ENCODE results near the gene SH3BP5L.
A peak's percentile ranks its signal among the peaks of the same experiment; 100 is the strongest.
"Not testable (repeated sequence)": the region's sequence is repeated elsewhere in the genome, so short reads cannot be mapped to it uniquely, and the experiment has no call there.

The SH3BP5L gene

DNA sequence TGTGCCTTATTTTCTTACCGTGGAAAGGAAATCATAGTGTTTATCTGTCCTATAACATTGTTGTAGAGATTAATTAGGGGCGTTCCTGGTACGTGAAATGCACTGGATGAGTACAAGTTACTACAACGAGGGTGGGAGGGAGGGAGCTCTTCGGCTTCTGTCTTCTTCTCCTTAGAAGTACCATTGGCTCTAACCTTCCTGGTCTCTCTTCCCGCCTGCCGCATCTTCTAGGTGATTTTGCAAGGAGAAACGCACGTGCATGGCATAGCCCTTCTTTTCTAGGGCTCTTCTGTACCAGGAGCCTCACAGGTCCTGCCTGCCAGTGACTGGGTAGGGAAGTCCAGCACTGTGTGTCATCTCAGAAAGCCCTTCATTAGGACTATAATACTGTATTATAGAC, 16.8 kb downstream of the SH3BP5L start:
- DNase-seq, result no peak

DNA sequence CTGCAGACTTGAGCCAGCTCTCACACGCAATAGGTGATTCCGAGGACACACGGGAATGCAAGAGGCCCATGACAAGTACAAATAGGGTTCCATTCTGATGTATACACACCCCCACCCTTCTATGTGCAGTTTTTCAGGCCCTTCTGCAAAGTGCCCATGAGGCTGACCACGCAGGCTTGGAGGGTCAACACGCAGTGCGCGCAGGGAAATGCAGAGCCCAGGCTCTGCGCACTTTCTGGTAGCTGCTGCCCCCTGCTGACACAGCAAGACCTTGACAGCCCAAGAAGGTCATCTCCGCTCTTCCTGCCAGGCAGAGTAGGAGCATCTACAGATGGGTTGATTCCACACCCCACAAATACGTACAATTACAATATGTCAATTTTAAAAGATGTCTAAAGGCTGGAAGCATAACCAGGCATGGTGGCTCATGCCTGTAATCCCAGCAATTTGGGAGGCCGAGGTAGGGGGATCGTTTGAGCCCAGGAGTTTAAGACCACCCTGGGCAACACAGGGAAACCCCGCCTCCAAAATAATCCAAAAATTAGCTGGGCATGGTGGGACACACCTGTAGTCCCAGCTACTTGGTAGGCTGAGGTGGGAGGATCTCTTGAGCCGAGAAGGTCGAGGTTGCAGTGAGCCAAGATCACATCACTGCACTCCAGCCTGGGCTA, 18.5 kb downstream of the SH3BP5L start:
- peak; percentile 74 to 88 (median 84) for DNase-seq

DNA sequence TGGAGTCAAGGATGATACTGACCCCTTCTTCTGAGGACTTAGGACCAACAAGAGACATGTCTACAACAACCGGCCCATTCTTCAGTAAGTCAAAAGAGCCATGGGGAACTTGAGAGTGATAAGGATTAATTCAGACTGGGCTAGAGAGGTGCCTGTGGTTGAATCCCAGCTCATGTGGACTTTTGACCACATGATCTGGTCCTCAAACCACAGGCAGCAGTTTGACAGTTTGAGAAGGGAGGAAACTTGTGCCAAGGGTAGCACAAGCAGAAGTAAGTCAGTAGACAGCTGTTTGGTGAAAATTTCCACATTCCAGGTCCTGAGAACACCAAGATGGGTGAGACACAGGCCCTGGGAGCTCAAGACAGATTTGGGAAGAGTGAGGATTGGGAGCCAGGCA, 19.8 kb downstream of the SH3BP5L start:
- DNase-seq, result peak; percentile 51 to 84 (median 78)

GRCh38 chr1:248804771-248805681, 20.7 kb downstream of the SH3BP5L start:
- DNase-seq, result peak; percentile 68 to 92 (median 86)

- DNase-seq, result not testable (repeated sequence)
Observed at GRCh38 chr1:248803501-248803900, 22.2 kb downstream of the SH3BP5L start.

- DNase-seq, result no peak
Observed at GRCh38 chr1:248802454-248802853, 23.3 kb downstream of the SH3BP5L start.

DNA sequence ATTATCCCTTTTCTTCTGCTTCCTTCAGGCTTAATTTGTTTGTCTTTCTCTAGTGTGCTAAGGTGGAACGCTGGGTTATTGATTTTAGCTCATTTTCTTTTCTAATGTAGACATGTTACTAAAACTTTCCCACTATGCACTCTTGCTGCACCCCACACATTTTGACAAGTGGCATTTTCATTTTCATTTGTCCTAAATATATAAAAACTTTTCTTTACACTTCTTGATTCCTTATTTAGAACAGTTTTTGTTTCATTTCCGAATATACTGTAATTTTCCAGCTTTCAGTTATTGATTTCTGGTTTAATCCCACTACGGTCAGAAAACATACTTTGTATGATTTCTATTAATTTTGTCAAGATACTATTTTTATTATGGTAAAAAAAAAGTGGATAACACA, 25.3 kb downstream of the SH3BP5L start:
- DNase-seq, result no peak

DNA sequence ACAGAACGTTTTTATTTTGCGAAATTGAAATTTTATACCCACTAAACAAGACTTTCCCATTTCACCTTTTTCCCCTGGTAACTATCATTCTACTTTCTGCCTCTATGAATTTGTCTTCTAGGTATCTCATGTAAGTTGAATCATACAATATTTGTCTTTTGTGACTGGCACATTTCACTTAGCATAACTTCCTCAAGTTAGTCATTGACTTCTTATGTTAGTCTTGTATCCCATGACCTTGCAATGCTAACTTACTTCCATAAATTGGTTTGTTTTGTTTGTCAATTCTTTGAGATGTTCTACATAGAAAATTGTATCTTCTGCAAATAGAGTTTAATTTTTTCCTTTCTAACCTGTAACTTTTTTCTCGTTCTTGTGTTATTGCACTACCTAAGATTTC, 26.9 kb downstream of the SH3BP5L start:
- peak in 3 of 4 experiments; percentile 23 to 83 (median 80) for DNase-seq

GRCh38 chr1:248794663-248795062, 31.1 kb downstream of the SH3BP5L start:
- DNase-seq, result not testable (repeated sequence)

DNA sequence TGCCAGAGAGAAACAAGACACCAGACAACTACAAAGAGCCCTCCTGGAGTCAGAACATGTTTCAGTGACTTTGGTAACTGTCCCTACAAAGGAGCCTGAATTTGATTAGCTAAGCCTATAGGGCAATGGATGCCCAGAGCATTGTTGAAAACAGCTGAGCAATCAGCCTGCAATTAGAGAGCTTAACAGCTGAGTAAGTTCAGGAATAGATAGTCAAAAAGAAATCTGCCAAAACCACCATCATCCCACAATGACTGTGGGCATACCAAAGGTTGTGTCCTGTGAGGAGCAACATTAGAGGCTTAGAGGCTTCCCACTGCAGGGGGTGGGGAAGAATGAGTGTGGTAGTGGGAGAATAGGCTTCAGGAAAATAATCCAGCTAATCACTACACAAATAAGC, 32.1 kb downstream of the SH3BP5L start:
- DNase-seq, result no peak

GRCh38 chr1:248792342-248792741, 33.4 kb downstream of the SH3BP5L start:
- peak; percentile 43 to 77 (median 66) for DNase-seq

GRCh38 chr1:248791010-248791409, 34.7 kb downstream of the SH3BP5L start:
- no peak for DNase-seq

GRCh38 chr1:248790456-248790855, 35.3 kb downstream of the SH3BP5L start:
- no peak for DNase-seq

DNA sequence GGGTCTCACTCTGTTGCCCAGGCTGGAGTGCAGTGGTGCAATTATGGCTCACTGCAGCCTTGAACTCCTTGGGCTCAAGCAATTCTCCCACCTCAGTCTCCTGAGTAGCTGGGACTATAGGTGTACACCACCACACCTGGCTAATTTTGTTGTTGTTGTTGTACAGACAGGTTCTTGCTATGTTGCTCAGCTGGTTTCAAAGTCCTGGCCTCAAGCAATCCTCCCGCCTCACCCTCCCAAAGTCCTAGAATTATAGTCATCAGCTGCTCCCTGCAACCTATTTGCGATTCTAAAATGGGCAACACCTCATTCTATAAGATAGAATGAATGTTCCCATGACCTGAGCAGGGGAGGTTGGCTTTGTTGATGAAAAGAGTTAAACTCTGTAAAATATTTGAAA, 36.4 kb downstream of the SH3BP5L start:
- DNase-seq, result not testable (repeated sequence)

GRCh38 chr1:248788327-248788726, 37.4 kb downstream of the SH3BP5L start:
- DNase-seq, result no peak

DNA sequence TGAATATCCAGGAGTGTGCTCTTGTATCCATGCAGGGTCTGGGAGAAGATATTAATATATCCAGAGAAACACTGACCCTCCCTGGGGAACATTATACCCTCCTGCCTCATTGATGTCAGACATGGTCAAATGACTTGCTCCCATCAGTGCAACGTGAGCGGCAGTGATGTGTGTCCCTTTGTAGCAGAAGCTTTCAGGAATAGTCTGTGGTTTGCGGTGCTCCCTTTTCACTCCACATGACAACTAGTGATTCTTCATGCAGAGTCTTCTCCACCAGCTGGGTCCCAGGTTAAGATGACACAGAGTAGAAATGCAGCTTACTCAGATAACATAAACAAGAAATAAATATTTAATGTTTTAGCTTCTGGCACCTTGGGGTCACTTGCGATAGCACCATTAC, 38.3 kb downstream of the SH3BP5L start:
- DNase-seq, result no peak

DNA sequence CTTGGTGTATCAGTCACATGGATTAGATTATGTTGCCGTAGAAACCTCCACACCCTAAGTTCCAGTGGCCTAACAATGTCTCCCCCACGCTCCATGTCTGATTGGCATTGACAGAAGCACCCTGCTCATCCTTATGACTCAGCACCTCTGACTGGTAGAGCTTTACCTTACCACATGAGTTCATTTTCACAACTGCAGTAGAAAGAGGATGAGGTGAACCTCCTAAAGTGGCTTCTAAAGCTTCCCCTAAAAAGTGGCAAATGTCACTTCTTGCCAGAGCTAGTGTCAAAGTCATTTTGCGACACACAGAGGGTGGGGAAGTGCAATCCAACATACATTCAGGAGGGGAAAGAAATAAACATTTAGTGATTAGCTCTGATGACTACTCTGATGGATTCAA, 39.6 kb downstream of the SH3BP5L start:
- DNase-seq, result peak; percentile 61 to 87 (median 70)

- DNase-seq, result no peak
Observed at GRCh38 chr1:248783367-248783766, 42.3 kb downstream of the SH3BP5L start.

GRCh38 chr1:248782416-248783141, 43.1 kb downstream of the SH3BP5L start:
- DNase-seq, result no peak

DNA sequence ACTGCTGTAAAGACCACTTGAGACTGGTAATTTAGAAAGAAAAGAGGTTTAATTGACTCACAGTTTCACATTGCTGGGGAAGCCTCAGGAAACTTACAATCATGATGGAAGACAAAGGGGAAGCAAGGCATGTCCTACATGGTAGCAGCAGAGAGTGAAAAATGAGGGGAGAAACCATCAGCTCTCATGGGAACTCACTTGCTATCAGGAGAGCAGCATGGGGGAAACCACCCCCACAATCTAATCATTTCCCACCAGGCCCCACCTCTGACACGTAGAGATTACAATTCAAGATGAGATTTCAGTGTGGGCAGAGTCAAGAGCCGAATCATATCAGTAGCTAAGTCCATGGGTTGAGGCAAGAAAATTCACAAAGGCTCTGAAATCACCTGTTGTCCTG, 46.4 kb downstream of the SH3BP5L start:
- DNase-seq, result no peak

GRCh38 chr1:248778906-248779305, 46.8 kb downstream of the SH3BP5L start:
- peak; percentile 14 to 61 (median 36) for DNase-seq

DNA sequence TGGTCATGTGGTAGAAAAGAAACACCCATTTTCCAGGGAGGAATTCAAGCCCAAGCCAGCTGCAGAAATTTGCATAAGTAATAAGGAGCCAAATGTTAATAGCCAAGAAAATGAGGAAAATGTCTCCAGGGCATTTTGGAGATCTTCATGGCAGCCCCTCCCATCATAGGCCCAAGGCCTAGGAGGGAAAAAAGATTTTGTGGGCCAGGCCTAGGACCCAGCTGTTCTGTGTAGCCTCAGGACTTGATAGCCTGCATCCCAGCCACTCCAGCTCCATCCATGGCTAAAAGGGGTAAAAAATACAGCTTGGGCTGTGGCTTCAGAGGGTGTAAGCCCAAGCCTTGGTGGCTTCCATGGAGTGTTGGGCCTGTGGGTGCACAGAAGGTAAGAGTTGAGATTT, 48.7 kb downstream of the SH3BP5L start:
- no peak for DNase-seq

GRCh38 chr1:248775441-248775840, 50.3 kb downstream of the SH3BP5L start:
- no peak for DNase-seq

Measured in suppressor macrophage (primary cell).